ENCODE measurements around the gene FBXL16.

FBXL16 gene

DNA sequence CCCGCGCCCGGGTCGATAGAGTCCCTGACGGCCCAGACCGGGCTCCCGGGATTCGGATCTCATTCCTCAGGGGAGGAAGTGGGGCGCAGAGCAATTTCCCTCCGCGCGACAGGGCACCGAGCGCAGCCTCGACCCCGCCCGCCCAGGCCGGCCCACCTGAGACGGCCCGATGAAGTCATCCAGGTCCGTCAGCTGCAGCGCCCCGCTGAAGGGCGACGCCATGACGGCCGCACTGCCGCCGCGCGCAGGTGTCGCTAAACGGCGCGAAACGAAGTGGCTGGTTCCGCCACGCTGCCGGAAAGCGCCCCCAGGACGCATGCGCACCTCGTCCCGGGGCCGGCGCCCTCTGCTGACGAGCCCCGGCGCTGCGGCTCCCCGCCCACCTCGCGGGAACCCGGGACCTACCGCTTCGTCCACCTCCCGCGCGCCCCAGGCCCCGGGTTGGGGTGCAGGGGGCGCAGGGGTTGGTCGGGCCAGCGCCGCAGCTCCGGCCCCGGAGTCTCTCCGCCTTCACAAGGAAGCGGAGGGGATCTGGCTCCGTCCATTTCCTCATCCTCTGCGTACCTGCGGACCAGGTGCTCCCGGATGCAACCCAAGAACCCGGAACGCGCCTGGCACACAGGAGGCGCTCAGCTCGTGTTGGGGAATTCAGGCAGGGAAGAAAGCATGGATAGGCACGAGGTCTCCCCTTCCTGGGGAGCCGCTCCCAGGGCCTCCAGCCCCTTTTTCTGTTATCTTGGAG is 35.3 kb upstream of the FBXL16 start, which contains the start of gene CIAO3 (continued):
- TF ChIP-seq ZNF184 (tag by site-specific recombination; IDR thresholded peaks at IDR 0.05) (no peak), YY1 (tag by site-specific recombination; IDR thresholded peaks at IDR 0.05) (peak; percentile 98), YY2 (tag by site-specific recombination; IDR thresholded peaks at IDR 0.05) (peak; percentile 99), ZNF692 (tag by site-specific recombination; IDR thresholded peaks at IDR 0.05) (peak; percentile 82), SP7 (tag by site-specific recombination; IDR thresholded peaks at IDR 0.05) (peak; percentile 88), PRDM6 (tag by site-specific recombination; IDR thresholded peaks at IDR 0.05) (no peak), ZNF37A (tag by site-specific recombination; IDR thresholded peaks at IDR 0.05) (no peak), ZXDB (tag by site-specific recombination; IDR thresholded peaks at IDR 0.05) (peak; percentile 94), ZNF132 (tag by site-specific recombination; IDR thresholded peaks at IDR 0.05; ENCODE audit: borderline replicate concordance) (no peak), ZNF223 (tag by site-specific recombination; IDR thresholded peaks at IDR 0.05) (no peak), ZNF561 (tag by site-specific recombination; IDR thresholded peaks at IDR 0.05; ENCODE audit: borderline replicate concordance) (0 out of 2 replicates have a peak, but pooled peaks have one; percentile 19), ZNF544 (tag by site-specific recombination; IDR thresholded peaks at IDR 0.05) (no peak), MYNN (tag by site-specific recombination; IDR thresholded peaks at IDR 0.05; ENCODE audit: borderline replicate concordance) (no peak), ZNF639 (tag by site-specific recombination; IDR thresholded peaks at IDR 0.05) (peak; percentile 89), ZSCAN23 (tag by site-specific recombination; IDR thresholded peaks at IDR 0.05) (0 out of 2 replicates have a peak, but pooled peaks have one; percentile 15), ZSCAN18 (tag by site-specific recombination; IDR thresholded peaks at IDR 0.05) (peak; percentile 78; the same call in 1 of the 2 replicates)
- TF ChIP-seq, protein P1, sequence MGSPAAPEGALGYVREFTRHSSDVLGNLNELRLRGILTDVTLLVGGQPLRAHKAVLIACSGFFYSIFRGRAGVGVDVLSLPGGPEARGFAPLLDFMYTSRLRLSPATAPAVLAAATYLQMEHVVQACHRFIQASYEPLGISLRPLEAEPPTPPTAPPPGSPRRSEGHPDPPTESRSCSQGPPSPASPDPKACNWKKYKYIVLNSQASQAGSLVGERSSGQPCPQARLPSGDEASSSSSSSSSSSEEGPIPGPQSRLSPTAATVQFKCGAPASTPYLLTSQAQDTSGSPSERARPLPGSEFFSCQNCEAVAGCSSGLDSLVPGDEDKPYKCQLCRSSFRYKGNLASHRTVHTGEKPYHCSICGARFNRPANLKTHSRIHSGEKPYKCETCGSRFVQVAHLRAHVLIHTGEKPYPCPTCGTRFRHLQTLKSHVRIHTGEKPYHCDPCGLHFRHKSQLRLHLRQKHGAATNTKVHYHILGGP (tag by site-specific recombination; IDR thresholded peaks at IDR 0.05), result no peak
- TF ChIP-seq, protein P2, sequence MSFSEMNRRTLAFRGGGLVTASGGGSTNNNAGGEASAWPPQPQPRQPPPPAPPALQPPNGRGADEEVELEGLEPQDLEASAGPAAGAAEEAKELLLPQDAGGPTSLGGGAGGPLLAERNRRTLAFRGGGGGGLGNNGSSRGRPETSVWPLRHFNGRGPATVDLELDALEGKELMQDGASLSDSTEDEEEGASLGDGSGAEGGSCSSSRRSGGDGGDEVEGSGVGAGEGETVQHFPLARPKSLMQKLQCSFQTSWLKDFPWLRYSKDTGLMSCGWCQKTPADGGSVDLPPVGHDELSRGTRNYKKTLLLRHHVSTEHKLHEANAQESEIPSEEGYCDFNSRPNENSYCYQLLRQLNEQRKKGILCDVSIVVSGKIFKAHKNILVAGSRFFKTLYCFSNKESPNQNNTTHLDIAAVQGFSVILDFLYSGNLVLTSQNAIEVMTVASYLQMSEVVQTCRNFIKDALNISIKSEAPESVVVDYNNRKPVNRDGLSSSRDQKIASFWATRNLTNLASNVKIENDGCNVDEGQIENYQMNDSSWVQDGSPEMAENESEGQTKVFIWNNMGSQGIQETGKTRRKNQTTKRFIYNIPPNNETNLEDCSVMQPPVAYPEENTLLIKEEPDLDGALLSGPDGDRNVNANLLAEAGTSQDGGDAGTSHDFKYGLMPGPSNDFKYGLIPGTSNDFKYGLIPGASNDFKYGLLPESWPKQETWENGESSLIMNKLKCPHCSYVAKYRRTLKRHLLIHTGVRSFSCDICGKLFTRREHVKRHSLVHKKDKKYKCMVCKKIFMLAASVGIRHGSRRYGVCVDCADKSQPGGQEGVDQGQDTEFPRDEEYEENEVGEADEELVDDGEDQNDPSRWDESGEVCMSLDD (tag by site-specific recombination; IDR thresholded peaks at IDR 0.05), result peak; percentile 66

All from HEK293 (cell line).